Camera-type eye (tissue), 1 donor: ENCODE measurements around the gene CAMK2N1. TPM values are rescaled to one million over a fixed set of nuclear protein-coding genes. Genes with fewer than 3 reads are reported as not detected.

ENCODE experiments used
- total RNA-seq: library from RNA; depleted of rRNA; stranded (reverse); fragments of >200 nt; gene quantifications from one replicate; pipeline ENCODE4 v1.2.3, GENCODE V29; 2014

CAMK2N1 gene
- 27.9 TPM for total RNA-seq

GRCh38 chr1:20485527-20486456 is at the start of gene CAMK2N1:
Gene CAMK2N1, minus strand, starts transcription at chr1:20486210. Its CDS starts 831 bp downstream, at chr1:20485379.

DNA sequence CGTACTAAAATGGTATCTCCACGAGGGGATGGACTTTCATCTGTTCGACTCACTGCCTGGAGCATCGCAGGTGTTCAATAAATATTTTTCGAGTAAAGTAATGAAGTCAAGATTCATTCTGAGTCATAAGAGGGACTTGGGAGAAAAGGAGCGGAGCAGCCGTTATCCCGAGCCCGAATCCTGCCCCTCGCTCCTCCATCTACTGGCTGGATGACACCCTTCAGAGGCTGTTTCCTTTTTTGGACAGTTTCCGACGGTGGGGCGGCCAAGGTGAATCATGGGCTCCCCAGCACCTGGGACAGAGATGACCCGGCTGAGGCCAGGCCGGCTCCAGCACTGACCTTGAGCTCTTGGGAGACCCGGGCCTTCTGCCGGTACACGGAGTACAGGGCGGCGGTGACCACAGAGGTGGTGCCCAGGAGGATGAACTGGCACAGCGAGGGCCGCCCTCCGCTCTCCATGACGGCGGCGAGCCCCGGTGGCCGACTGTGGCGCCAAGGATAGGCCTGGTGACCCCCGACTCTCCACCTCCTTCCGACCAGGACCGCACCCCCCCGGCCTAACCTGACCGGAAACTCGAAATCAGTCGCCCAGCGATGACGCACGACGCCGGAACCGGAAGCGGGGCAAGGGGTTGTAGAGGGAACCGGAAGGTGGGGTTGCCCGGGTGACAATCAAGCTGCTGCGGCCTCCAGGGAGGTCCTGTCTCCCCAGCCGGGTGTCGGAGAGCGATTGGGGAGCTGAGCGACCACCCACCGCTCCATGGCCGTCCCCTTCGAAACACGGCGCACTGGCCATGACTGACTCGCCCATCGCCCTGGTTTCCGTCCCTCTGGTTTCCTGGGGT is 21.8 kb upstream of the CAMK2N1 start, which contains the start of gene MUL1:
TSS of gene MUL1 (minus strand) at position 588 of the 847 bp plus-strand sequence. CDS start at position 461, 127 bp downstream.

Other genes starting within 250 kb of the CAMK2N1 start
- 1.1 TPM for gene VWA5B1, start 195.3 kb downstream of the CAMK2N1 start, total RNA-seq
- 33.8 TPM for gene MUL1, start 21.9 kb upstream of the CAMK2N1 start, total RNA-seq
- 2.0 TPM for gene FAM43B, start 66.4 kb upstream of the CAMK2N1 start, total RNA-seq
- gene CDA, start 102.9 kb upstream of the CAMK2N1 start, total RNA-seq, result not detected
- gene PINK1, start 147.2 kb upstream of the CAMK2N1 start, total RNA-seq, result 64.0 TPM
- 141 TPM for gene DDOST, start 175.2 kb upstream of the CAMK2N1 start, total RNA-seq
- gene KIF17, start 231.8 kb upstream of the CAMK2N1 start, total RNA-seq, result 4.7 TPM
- 0.49 TPM for gene SH2D5, start 246.5 kb upstream of the CAMK2N1 start, total RNA-seq